ENCODE results near the gene RNF169.

GRCh38 chr11:74744277-74744676, 4.4 kb upstream of the RNF169 start:
- no peak for TF ChIP-seq POLR2A (IDR thresholded peaks at IDR 0.05)
- no peak for TF ChIP-seq CTCF (IDR thresholded peaks at IDR 0.05)
